ENCODE measurements around the gene RIMOC1.
A peak's percentile ranks its signal among the peaks of the same experiment; 100 is the strongest.

The RIMOC1 gene

GRCh38 chr5:41869724-41870626 is 34.2 kb upstream of the RIMOC1 start, which contains the start of gene OXCT1:
Gene OXCT1, minus strand, starts transcription at chr5:41870425. Its CDS starts 67 bp downstream, at chr5:41870358.
- Histone ChIP-seq H3K79me2 (ENCODE audit: insufficient read depth, low read length) (peaks cover 50% of the 10 kb centered on the region), H4K20me1 (ENCODE audit: low read depth, low read length) (peaks cover 7% of the 10 kb centered on the region; the same call in 1 of the 2 replicates), H3K27me3 (ENCODE audit: low read length) (no peaks in the 10 kb centered on the region), H3K27ac (ENCODE audit: low read depth, low read length) (peak within 1 kb of the TSS; percentile 60), H3K9me3 (ENCODE audit: insufficient read depth, low read length) (no peaks in the 10 kb centered on the region), H3K4me2 (ENCODE audit: low read depth, low read length, poor library complexity, severe bottlenecking) (peak within 1 kb of the TSS; percentile 62), H3K9me2 (replicated peaks; ENCODE audit: insufficient read depth, low read length) (no peaks in the 10 kb centered on the region), H3K4me3 (ENCODE audit: insufficient read depth, low read length, poor library complexity, severe bottlenecking) (peak within 1 kb of the TSS; percentile 87), H3K36me3 (ENCODE audit: low read length) (no peaks in the 10 kb centered on the region), H3F3A (ENCODE audit: insufficient read depth) (no peaks in the 10 kb centered on the region), H2AFZ (ENCODE audit: low read depth, low read length, severe bottlenecking) (peak within 1 kb of the TSS; percentile 94), H3K9ac (ENCODE audit: low read length) (peak within 1 kb of the TSS; percentile 96)
- TF ChIP-seq EZH2phosphoT487 (conservative IDR thresholded peaks at IDR 0.05; ENCODE audit: low read length), result no peak
- no peak for TF ChIP-seq CTCF (IDR thresholded peaks at IDR 0.05; ENCODE audit: insufficient read depth, low read length, poor library complexity, severe bottlenecking)

GRCh38 chr5:41870627-41871048 is 33.5 kb upstream of the RIMOC1 start:
- Histone ChIP-seq H2AFZ (ENCODE audit: low read depth, low read length, severe bottlenecking) (peak overlapping the region; percentile 94), H3K27ac (ENCODE audit: low read depth, low read length) (peak overlapping the region; percentile 34; the same call in 1 of the 2 replicates), H3K27me3 (ENCODE audit: low read length) (no peaks in the 10 kb centered on the region), H3K4me3 (ENCODE audit: insufficient read depth, low read length, poor library complexity, severe bottlenecking) (peak overlapping the region; percentile 87), H3F3A (ENCODE audit: insufficient read depth) (no peaks in the 10 kb centered on the region), H3K9me3 (ENCODE audit: insufficient read depth, low read length) (no peaks in the 10 kb centered on the region), H4K20me1 (ENCODE audit: low read depth, low read length) (0 out of 2 replicates have a peak, but pooled peaks cover under 1% of the 10 kb centered on the region), H3K79me2 (ENCODE audit: insufficient read depth, low read length) (peaks cover 44% of the 10 kb centered on the region), H3K4me2 (ENCODE audit: low read depth, low read length, poor library complexity, severe bottlenecking) (peak overlapping the region; percentile 62), H3K9ac (ENCODE audit: low read length) (peak overlapping the region; percentile 96), H3K36me3 (ENCODE audit: low read length) (no peaks in the 10 kb centered on the region), H3K9me2 (replicated peaks; ENCODE audit: insufficient read depth, low read length) (no peaks in the 10 kb centered on the region)
- TF ChIP-seq CTCF (IDR thresholded peaks at IDR 0.05; ENCODE audit: insufficient read depth, low read length, poor library complexity, severe bottlenecking) (no peak), EZH2phosphoT487 (conservative IDR thresholded peaks at IDR 0.05; ENCODE audit: low read length) (no peak)

- H3K79me2 ChIP-seq (ENCODE audit: insufficient read depth, low read length), result peaks cover 32% of the 10 kb centered on the region
- no peaks in the 10 kb centered on the region for H3K27me3 ChIP-seq (ENCODE audit: low read length)
- H3F3A ChIP-seq (ENCODE audit: insufficient read depth), result no peaks in the 10 kb centered on the region
- H4K20me1 ChIP-seq (ENCODE audit: low read depth, low read length), result no peaks in the 10 kb centered on the region
- H2AFZ ChIP-seq (ENCODE audit: low read depth, low read length, severe bottlenecking), result no peak overlapping the region
- no peak overlapping the region for H3K9ac ChIP-seq (ENCODE audit: low read length)
- H3K36me3 ChIP-seq (ENCODE audit: low read length), result no peaks in the 10 kb centered on the region
- no peaks in the 10 kb centered on the region for H3K9me3 ChIP-seq (ENCODE audit: insufficient read depth, low read length)
- no peak overlapping the region for H3K27ac ChIP-seq (ENCODE audit: low read depth, low read length)
- no peaks in the 10 kb centered on the region for H3K9me2 ChIP-seq (replicated peaks; ENCODE audit: insufficient read depth, low read length)
- H3K4me3 ChIP-seq (ENCODE audit: insufficient read depth, low read length, poor library complexity, severe bottlenecking), result no peak overlapping the region
- H3K4me2 ChIP-seq (ENCODE audit: low read depth, low read length, poor library complexity, severe bottlenecking), result no peak overlapping the region
- TF ChIP-seq EZH2phosphoT487 (conservative IDR thresholded peaks at IDR 0.05; ENCODE audit: low read length), result no peak
- no peak for TF ChIP-seq CTCF (IDR thresholded peaks at IDR 0.05; ENCODE audit: insufficient read depth, low read length, poor library complexity, severe bottlenecking)
Measured at GRCh38 chr5:41871852-41872251, 32.3 kb upstream of the RIMOC1 start.

Data from SU-DHL-6 (cell line).